Breast epithelium (tissue), 4 donors: ENCODE results near the gene TERB1. TPM values are rescaled to one million over a fixed set of nuclear protein-coding genes. Genes with fewer than 3 reads are reported as not detected.

Experiments
- DNase-seq, 2 donors: peaks; one replicate each; pipeline ENCODE4 v3.0.0-alpha.2; 2019; ENCODE audit warnings: low spot score in 2 of 2
- H3K27ac ChIP-seq, 2 donors: fragments of 200-600 bp; sonication (generic) in 1 of 2; one replicate each; pipeline ENCODE4 v1.5.1; 2016 to 2019; ENCODE audit warnings: mild to moderate bottlenecking in 1 of 2
- H3K27me3 ChIP-seq, 2 donors: fragments of 200-600 bp; sonication (generic) in 1 of 2; one replicate each; pipeline versions ENCODE4 v1.5.1 to v1.6.0; 2017 to 2019; ENCODE audit warnings: control low read depth in 1 of 2, mild to moderate bottlenecking in 1 of 2
- H3K36me3 ChIP-seq: fragments of 200-600 bp; one replicate; pipeline ENCODE4 v1.5.1; 2019
- H3K4me1 ChIP-seq, 2 donors: fragments of 200-600 bp; sonication (generic); one replicate each; pipeline ENCODE4 v1.5.1; 2016 to 2019; ENCODE audit warnings: control low read depth in 1 of 2
- H3K4me3 ChIP-seq, 3 donors: fragments of 200-600 bp; sonication (generic); 1 replicate in 2 of 3; 2 replicates in 1 of 3; pipeline ENCODE4 v1.5.1; 2016 to 2019; ENCODE audit warnings: mild to moderate bottlenecking in 3 of 3, moderate library complexity in 2 of 3
- H3K9me3 ChIP-seq, 2 donors: fragments of 200-600 bp; sonication (generic) in 1 of 2; one replicate each; pipeline ENCODE4 v1.5.1; 2016 to 2019; ENCODE audit warnings: control low read depth in 1 of 2
- POLR2A ChIP-seq: fragments of 450-650 bp; IDR thresholded peaks from one replicate; pipeline ENCODE4 v1.6.1; 2016; ENCODE audit warnings: antibody characterized with exemption, mild to moderate bottlenecking, moderate library complexity
- POLR2AphosphoS5 ChIP-seq, 3 donors: sonication (generic); formaldehyde crosslinking; IDR thresholded peaks; one replicate each; pipeline ENCODE4 v1.6.1; 2017; ENCODE audit warnings: antibody characterized with exemption in 3 of 3
- intact Hi-C: fragments of 100-400 bp; cut with DNase I; formaldehyde crosslinking; loops from one replicate; pipeline ENCODE4 v1.15.1; 2023; ENCODE audit warnings: low total_unique reads
- total RNA-seq, 3 donors: library from RNA; depleted of rRNA; stranded (reverse); fragments of >200 nt; gene quantifications; one replicate each; pipeline ENCODE4 v1.1.0, GENCODE V29; 2016
- TF ChIP-seq, protein P1 (sequence below), 3 donors: fragments of 450-650 bp; IDR thresholded peaks; one replicate each; pipeline ENCODE4 v1.5.1; 2016 to 2017; ENCODE audit warnings: antibody characterized with exemption in 3 of 3, mild to moderate bottlenecking in 3 of 3, moderate library complexity in 3 of 3

Gene TERB1
- total RNA-seq, 3 donors from 2014 or later, result 0.33 to 0.64 (median 0.59) TPM

DNA sequence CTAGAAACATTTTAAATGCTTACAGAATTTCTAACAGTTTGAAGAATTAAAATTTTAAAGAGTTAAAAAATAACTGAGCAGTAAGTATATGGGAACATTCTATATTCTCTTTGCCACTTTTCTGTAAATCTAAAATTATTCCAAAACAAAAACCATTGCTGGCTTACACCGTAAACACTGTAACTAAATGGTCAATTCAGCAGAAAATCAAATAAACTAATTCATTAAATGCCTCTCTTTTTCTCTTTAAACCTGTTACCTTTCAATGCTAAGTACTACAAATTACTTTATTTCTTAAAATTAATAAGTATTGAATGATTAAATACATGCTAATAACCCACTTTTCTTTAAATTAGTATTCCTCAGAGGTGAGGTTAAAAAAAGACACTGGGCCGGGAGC lies 14.0 kb downstream of the TERB1 start:
- intact Hi-C loops, result no loop called here
- DNase-seq, result no peak
- Histone ChIP-seq H3K4me1 (no peaks in the 10 kb centered on the region), H3K4me3 (no peak overlapping the region), H3K9me3 (no peaks in the 10 kb centered on the region), H3K36me3 (no peaks in the 10 kb centered on the region), H3K27me3 (no peaks in the 10 kb centered on the region), H3K27ac (no peak overlapping the region)
- TF ChIP-seq POLR2AphosphoS5 (IDR thresholded peaks at IDR 0.05), result no peak
- no peak for TF ChIP-seq POLR2A

DNA sequence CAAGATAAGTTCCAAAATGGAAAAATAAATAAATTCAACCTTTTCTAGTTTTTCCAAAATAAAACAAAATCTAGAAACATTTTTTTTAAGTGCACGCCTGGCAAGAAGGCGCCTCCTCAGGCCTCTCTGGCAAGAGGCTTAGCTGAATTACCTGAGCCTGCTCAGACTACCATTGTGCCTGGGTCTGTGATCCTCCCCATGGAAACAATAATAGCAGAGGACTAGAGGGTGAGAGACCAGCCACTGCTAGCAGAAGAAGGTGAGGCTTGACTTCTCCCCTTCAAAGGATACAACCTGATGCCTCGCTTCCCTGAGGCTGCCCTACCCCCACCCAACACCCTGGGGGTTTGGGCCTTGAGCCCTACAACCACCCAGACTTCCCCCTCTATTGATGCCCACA lies 14.8 kb downstream of the TERB1 start:
- no peak for TF ChIP-seq POLR2A
- no peaks in the 10 kb centered on the region for H3K27me3 ChIP-seq
- no peak for DNase-seq
- H3K36me3 ChIP-seq, result no peaks in the 10 kb centered on the region
- H3K27ac ChIP-seq, result no peak overlapping the region
- H3K4me3 ChIP-seq, result no peak overlapping the region
- H3K4me1 ChIP-seq, result no peaks in the 10 kb centered on the region
- intact Hi-C loops, result no loop called here
- no peaks in the 10 kb centered on the region for H3K9me3 ChIP-seq

DNA sequence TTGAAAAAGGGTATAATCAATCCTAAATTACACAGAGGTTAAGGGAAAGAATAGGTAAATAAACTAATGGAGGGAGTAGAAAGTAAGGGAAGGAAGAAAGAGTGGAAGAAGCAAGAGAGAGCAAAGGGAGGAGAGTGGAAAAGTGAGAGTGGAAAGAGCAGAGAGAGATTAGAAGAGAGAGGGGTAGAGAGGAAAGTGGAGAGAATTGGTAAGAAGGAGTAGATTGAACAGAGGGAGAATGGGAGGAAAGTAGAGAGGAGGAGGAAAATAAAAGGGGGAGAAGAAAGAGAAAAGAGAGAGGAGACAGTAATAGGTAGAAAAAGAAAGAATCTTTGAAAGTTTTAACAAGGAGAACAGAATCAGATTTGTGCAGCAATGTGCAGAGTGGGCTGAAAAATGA lies 24.9 kb downstream of the TERB1 start:
- DNase-seq, result no peak
- TF ChIP-seq POLR2A (no peak), POLR2AphosphoS5 (IDR thresholded peaks at IDR 0.05) (no peak)
- TF ChIP-seq, protein P1, sequence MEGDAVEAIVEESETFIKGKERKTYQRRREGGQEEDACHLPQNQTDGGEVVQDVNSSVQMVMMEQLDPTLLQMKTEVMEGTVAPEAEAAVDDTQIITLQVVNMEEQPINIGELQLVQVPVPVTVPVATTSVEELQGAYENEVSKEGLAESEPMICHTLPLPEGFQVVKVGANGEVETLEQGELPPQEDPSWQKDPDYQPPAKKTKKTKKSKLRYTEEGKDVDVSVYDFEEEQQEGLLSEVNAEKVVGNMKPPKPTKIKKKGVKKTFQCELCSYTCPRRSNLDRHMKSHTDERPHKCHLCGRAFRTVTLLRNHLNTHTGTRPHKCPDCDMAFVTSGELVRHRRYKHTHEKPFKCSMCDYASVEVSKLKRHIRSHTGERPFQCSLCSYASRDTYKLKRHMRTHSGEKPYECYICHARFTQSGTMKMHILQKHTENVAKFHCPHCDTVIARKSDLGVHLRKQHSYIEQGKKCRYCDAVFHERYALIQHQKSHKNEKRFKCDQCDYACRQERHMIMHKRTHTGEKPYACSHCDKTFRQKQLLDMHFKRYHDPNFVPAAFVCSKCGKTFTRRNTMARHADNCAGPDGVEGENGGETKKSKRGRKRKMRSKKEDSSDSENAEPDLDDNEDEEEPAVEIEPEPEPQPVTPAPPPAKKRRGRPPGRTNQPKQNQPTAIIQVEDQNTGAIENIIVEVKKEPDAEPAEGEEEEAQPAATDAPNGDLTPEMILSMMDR (IDR thresholded peaks at IDR 0.05), result no peak
- no peaks in the 10 kb centered on the region for H3K36me3 ChIP-seq
- no peak overlapping the region for H3K27ac ChIP-seq
- intact Hi-C loops, result no loop called here
- no peaks in the 10 kb centered on the region for H3K4me1 ChIP-seq
- H3K27me3 ChIP-seq, result no peaks in the 10 kb centered on the region
- H3K4me3 ChIP-seq, result no peak overlapping the region
- no peaks in the 10 kb centered on the region for H3K9me3 ChIP-seq

DNA sequence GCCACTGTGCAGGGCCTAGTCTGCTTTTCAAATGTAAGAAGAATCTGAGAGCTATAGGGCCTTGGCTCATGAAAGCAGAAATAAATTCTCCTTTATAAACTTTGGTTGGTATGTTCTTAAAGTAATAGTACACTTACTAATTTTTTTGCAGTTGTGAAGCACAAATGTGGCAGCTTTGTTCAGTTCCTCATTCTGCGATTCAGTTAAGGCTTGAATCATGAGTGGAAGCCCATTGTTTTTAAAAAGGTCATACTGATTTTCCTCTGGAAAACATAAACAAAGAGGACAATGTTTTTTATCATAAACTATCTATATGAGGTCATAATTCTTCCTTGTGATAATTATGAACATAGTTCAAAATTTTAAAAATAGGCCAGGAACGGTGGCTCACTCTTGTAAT lies 26.4 kb downstream of the TERB1 start:
- intact Hi-C loops, result no loop called here
- Histone ChIP-seq H3K36me3 (no peaks in the 10 kb centered on the region), H3K4me3 (no peak overlapping the region), H3K27me3 (no peaks in the 10 kb centered on the region), H3K4me1 (no peaks in the 10 kb centered on the region), H3K9me3 (no peaks in the 10 kb centered on the region), H3K27ac (no peak overlapping the region)
- no peak for DNase-seq
- TF ChIP-seq, protein P1 (IDR thresholded peaks at IDR 0.05), result no peak
- TF ChIP-seq POLR2AphosphoS5 (IDR thresholded peaks at IDR 0.05) (no peak), POLR2A (no peak)

DNA sequence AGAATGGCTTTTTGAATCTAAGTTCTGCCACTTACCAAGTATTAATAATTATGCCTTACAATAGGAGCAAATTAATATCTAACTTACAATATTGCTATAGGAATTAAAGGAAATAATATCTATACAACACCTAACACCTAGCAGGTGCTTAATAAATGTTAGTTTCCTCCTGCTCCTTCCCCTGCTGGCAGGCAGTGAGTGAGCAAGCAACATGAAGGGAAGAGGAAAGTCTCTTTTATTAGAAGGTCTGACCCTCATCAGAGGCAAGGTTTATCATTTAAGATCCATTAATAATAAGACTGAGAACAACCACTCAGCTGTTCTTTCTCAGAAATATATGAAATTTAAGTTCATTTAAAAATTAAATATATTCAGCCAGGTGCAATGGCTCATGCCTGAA lies 43.3 kb downstream of the TERB1 start:
- no peak overlapping the region for H3K27ac ChIP-seq
- DNase-seq, result no peak
- H3K27me3 ChIP-seq, result no peaks in the 10 kb centered on the region
- intact Hi-C loops, result no loop called here
- no peaks in the 10 kb centered on the region for H3K4me1 ChIP-seq
- no peak overlapping the region for H3K4me3 ChIP-seq
- no peaks in the 10 kb centered on the region for H3K36me3 ChIP-seq
- TF ChIP-seq POLR2AphosphoS5 (IDR thresholded peaks at IDR 0.05), result no peak
- TF ChIP-seq, protein P1 (IDR thresholded peaks at IDR 0.05), result no peak
- TF ChIP-seq POLR2A, result no peak
- no peaks in the 10 kb centered on the region for H3K9me3 ChIP-seq

DNA sequence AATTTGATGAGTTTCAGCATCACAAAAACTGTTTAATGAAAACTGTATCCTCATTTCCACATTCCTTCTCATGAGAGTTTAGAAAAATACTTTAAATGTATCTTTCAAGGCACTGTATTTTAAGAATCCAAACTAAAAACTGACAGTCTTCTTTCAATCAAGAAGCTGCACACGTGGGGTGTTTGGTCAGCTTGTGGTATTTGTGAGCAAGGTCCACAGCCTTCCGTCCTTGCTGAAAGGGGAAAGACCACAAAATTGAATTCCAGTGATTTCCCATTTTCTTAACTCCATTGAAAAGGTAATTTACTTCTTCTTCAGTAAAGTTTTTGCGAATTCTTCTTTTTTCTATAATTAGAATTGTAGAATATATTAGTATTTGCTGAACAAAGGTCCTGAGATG lies 46.6 kb downstream of the TERB1 start:
- H3K4me3 ChIP-seq, result no peak overlapping the region
- H3K9me3 ChIP-seq, result no peaks in the 10 kb centered on the region
- TF ChIP-seq POLR2AphosphoS5 (IDR thresholded peaks at IDR 0.05), result no peak
- no peak for TF ChIP-seq POLR2A
- TF ChIP-seq, protein P1 (IDR thresholded peaks at IDR 0.05), result no peak
- H3K27me3 ChIP-seq, result no peaks in the 10 kb centered on the region
- no peak for DNase-seq
- intact Hi-C loops, result no loop called here
- no peaks in the 10 kb centered on the region for H3K36me3 ChIP-seq
- H3K27ac ChIP-seq, result no peak overlapping the region
- H3K4me1 ChIP-seq, result peaks cover 0 to 9% of the 10 kb centered on the region in 2 donors
